LNCAP (cell line): ENCODE measurements around the gene SLC13A3.

ENCODE experiments used
- CTCF ChIP-seq: fragments of 450-650 bp; IDR thresholded peaks from 2 replicates; pipeline ENCODE4 v1.5.1; 2017; ENCODE audit warnings: mild to moderate bottlenecking

The SLC13A3 gene

GRCh38 chr20:46657137-46657536 is 5.9 kb upstream of the SLC13A3 start:
- TF ChIP-seq CTCF = no peak

- TF ChIP-seq CTCF = no peak
Observed at GRCh38 chr20:46652699-46653098, 1.4 kb upstream of the SLC13A3 start.

GRCh38 chr20:46650575-46651090 is 626 bp downstream of the SLC13A3 start:
- no peak for TF ChIP-seq CTCF

- no peak for TF ChIP-seq CTCF
Observed at GRCh38 chr20:46649965-46650542, 1.2 kb downstream of the SLC13A3 start.

- TF ChIP-seq CTCF = no peak
Observed at GRCh38 chr20:46649650-46649949, 1.7 kb downstream of the SLC13A3 start.

- TF ChIP-seq CTCF = no peak
Observed at GRCh38 chr20:46648903-46649649, 2.2 kb downstream of the SLC13A3 start.

GRCh38 chr20:46647469-46647868 is 3.8 kb downstream of the SLC13A3 start:
- TF ChIP-seq CTCF = no peak
